DOHH2 (cell line): Measurements from ENCODE around the gene CUTA.

Experiments
- H3F3A ChIP-seq: fragments of 200-600 bp; sonication (generic), shearing (Covaris generic); 2 replicates; pipeline ENCODE4 v1.6.0; 2016; ENCODE audit warnings: antibody characterized with exemption, mild to moderate bottlenecking; ENCODE audit not compliant: control insufficient read depth, insufficient read depth
- H3K27ac ChIP-seq: fragments of 200-600 bp; sonication (generic); 2 replicates; pipeline ENCODE4 v1.5.1; 2014; ENCODE audit warnings: low read depth, mild to moderate bottlenecking, low read length, moderate library complexity
- H3K27me3 ChIP-seq: fragments of 200-600 bp; sonication (generic); 2 replicates; pipeline ENCODE4 v1.6.1; 2014; ENCODE audit warnings: mild to moderate bottlenecking, low read length, mixed read lengths; ENCODE audit not compliant: control insufficient read depth
- H3K36me3 ChIP-seq: fragments of 200-600 bp; sonication (generic); 2 replicates; pipeline ENCODE4 v1.6.1; 2014; ENCODE audit warnings: mild to moderate bottlenecking, low read length, moderate library complexity, mixed read lengths; ENCODE audit not compliant: control insufficient read depth
- H3K4me1 ChIP-seq: fragments of 200-600 bp; sonication (generic); 2 replicates; pipeline ENCODE4 v1.6.1; 2014; ENCODE audit warnings: mild to moderate bottlenecking, low read length, mixed read lengths; ENCODE audit not compliant: control insufficient read depth
- H3K4me2 ChIP-seq: fragments of 200-600 bp; sonication (generic); 2 replicates; pipeline ENCODE4 v1.6.0; 2014; ENCODE audit warnings: mild to moderate bottlenecking, low read length, moderate library complexity
- H3K4me3 ChIP-seq: fragments of 200-600 bp; sonication (generic); 2 replicates; pipeline ENCODE4 v1.5.1; 2014; ENCODE audit warnings: mild to moderate bottlenecking, low read length, mixed read lengths
- H3K79me2 ChIP-seq: fragments of 200-600 bp; sonication (generic); 2 replicates; pipeline ENCODE4 v1.6.1; 2014; ENCODE audit warnings: mild to moderate bottlenecking, low read length, mixed read lengths; ENCODE audit not compliant: control insufficient read depth
- H3K9me2 ChIP-seq: fragments of 200-600 bp; sonication (generic); replicated peaks from 2 replicates; pipeline ENCODE4 v1.6.1; 2014; ENCODE audit warnings: mild to moderate bottlenecking, low read length, mixed read lengths; ENCODE audit not compliant: control insufficient read depth
- H3K9me3 ChIP-seq: fragments of 200-600 bp; sonication (generic); 2 replicates; pipeline ENCODE4 v1.6.1; 2014; ENCODE audit warnings: antibody characterized with exemption, low read length, mixed read lengths; ENCODE audit not compliant: control insufficient read depth, insufficient read depth
- H4K20me1 ChIP-seq: fragments of 200-600 bp; sonication (generic); 2 replicates; pipeline ENCODE4 v1.6.0; 2014; ENCODE audit warnings: low read depth, mild to moderate bottlenecking, antibody characterized with exemption, low read length, moderate library complexity; ENCODE audit not compliant: control insufficient read depth, insufficient read depth
- EZH2phosphoT487 ChIP-seq: fragments of 200-600 bp; sonication (generic); IDR thresholded peaks from 2 replicates; pipeline ENCODE4 v1.6.1; 2017; ENCODE audit warnings: borderline replicate concordance, mild to moderate bottlenecking, antibody characterized with exemption, low read length, moderate library complexity, mixed read lengths
- TF ChIP-seq, protein P1 (sequence below): fragments of 200-600 bp; sonication (generic); IDR thresholded peaks from one replicate; pipeline ENCODE4 v1.5.1; 2014; ENCODE audit warnings: antibody characterized with exemption, mild to moderate bottlenecking, low read depth, low read length; ENCODE audit not compliant: poor library complexity, severe bottlenecking

Gene CUTA

DNA sequence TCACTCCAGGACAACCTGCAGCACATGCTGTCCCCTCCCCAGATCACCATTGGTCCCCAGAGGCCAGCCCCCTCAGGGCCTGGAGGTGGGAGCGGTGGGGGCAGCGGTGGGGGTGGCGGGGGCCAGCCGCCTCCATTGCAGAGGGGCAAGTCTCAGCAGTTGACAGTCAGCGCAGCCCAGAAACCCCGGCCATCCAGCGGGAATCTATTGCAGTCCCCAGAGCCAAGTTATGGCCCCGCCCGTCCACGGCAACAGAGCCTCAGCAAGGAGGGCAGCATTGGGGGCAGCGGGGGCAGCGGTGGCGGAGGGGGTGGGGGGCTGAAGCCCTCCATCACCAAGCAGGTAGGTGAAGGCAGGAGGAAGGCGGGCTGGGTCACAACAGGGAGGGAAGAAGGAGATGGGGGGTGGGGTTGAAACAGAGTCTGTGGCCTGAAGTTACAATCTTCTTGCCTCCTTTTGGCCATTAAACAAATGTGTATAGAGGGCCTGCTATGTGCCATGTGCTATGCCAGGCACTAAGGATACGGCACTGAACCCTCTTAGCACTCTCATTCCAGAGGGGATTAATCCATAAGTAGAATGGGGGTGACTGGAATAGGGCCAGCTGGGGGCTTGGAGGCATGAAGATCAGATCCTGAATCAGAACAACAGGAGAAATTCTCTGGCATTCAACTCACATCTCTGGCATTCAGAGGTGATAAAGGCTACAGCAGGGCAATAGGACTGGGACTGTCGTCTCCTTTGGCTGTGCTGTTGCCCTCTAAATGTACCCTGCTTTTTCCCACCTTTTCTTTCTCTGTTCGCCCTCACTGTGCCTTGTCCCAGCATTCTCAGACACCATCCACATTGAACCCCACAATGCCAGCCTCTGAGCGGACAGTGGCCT lies 26.0 kb upstream of the CUTA start:
- Histone ChIP-seq H4K20me1 (no peaks in the 10 kb centered on the region), H3K9me3 (no peaks in the 10 kb centered on the region), H3K79me2 (no peaks in the 10 kb centered on the region), H3K4me3 (no peak overlapping the region), H3F3A (0 out of 2 replicates have a peak, but pooled peaks cover 3% of the 10 kb centered on the region), H3K9me2 (no peaks in the 10 kb centered on the region), H3K27ac (no peak overlapping the region), H3K27me3 (no peaks in the 10 kb centered on the region), H3K36me3 (peaks cover 63% of the 10 kb centered on the region), H3K4me2 (no peak overlapping the region), H3K4me1 (no peaks in the 10 kb centered on the region)
- TF ChIP-seq EZH2phosphoT487: no peak
- TF ChIP-seq, protein P1, sequence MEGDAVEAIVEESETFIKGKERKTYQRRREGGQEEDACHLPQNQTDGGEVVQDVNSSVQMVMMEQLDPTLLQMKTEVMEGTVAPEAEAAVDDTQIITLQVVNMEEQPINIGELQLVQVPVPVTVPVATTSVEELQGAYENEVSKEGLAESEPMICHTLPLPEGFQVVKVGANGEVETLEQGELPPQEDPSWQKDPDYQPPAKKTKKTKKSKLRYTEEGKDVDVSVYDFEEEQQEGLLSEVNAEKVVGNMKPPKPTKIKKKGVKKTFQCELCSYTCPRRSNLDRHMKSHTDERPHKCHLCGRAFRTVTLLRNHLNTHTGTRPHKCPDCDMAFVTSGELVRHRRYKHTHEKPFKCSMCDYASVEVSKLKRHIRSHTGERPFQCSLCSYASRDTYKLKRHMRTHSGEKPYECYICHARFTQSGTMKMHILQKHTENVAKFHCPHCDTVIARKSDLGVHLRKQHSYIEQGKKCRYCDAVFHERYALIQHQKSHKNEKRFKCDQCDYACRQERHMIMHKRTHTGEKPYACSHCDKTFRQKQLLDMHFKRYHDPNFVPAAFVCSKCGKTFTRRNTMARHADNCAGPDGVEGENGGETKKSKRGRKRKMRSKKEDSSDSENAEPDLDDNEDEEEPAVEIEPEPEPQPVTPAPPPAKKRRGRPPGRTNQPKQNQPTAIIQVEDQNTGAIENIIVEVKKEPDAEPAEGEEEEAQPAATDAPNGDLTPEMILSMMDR: no peak

DNA sequence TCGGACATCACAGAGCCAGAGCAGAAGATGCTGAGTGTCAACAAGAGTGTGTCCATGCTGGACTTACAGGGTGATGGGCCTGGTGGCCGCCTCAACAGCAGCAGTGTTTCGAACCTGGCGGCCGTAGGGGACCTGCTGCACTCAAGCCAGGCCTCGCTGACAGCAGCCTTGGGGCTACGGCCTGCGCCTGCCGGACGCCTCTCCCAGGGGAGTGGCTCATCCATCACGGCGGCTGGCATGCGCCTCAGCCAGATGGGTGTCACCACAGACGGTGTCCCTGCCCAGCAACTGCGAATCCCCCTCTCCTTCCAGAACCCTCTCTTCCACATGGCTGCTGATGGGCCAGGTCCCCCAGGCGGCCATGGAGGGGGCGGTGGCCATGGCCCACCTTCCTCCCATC lies 25.1 kb upstream of the CUTA start:
- no peaks in the 10 kb centered on the region for H4K20me1 ChIP-seq
- no peaks in the 10 kb centered on the region for H3K9me2 ChIP-seq
- H3K36me3 ChIP-seq: peaks cover 65% of the 10 kb centered on the region
- H3K27ac ChIP-seq: no peak overlapping the region
- no peaks in the 10 kb centered on the region for H3K27me3 ChIP-seq
- H3K79me2 ChIP-seq: no peaks in the 10 kb centered on the region
- H3F3A ChIP-seq: 0 out of 2 replicates have a peak, but pooled peaks cover 3% of the 10 kb centered on the region
- H3K4me1 ChIP-seq: no peaks in the 10 kb centered on the region
- no peaks in the 10 kb centered on the region for H3K9me3 ChIP-seq
- TF ChIP-seq EZH2phosphoT487: no peak
- TF ChIP-seq, protein P1: no peak
- H3K4me3 ChIP-seq: no peak overlapping the region
- no peak overlapping the region for H3K4me2 ChIP-seq

DNA sequence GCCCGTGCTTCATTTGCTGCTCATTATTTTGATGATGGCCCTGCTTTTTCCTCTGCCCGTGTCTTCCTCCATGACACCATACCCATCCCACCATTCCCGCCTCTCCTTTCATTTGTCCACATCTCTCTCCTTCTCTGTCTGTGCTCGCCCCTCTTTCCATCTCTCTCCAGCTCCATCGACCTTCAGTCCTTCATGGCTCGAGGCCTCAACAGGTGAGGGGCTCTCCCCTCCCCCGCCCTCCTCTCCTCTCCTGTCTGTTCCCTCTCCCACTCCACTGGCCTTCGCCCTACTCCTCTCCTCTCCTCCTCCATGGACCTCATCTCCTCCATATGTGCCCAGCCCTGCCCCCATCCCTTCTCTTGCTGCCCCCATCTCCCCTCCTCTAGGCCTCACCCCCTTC lies 24.4 kb upstream of the CUTA start:
- Histone ChIP-seq H3K36me3 (peaks cover 60% of the 10 kb centered on the region), H3K9me3 (no peaks in the 10 kb centered on the region), H3F3A (0 out of 2 replicates have a peak, but pooled peaks cover 3% of the 10 kb centered on the region), H3K27me3 (no peaks in the 10 kb centered on the region), H3K79me2 (no peaks in the 10 kb centered on the region), H3K4me1 (no peaks in the 10 kb centered on the region), H3K27ac (no peak overlapping the region), H3K4me3 (no peak overlapping the region), H3K9me2 (no peaks in the 10 kb centered on the region), H3K4me2 (no peak overlapping the region), H4K20me1 (no peaks in the 10 kb centered on the region)
- TF ChIP-seq, protein P1: no peak
- no peak for TF ChIP-seq EZH2phosphoT487
